SHP77 (cell line): Measurements from ENCODE around the gene CHRNA7.
"Not testable (repeated sequence)": the region's sequence is repeated elsewhere in the genome, so short reads cannot be mapped to it uniquely, and the experiment has no call there.

Source experiments
- DNase-seq, 2 experiments: peaks; one replicate each; lab custom pipeline; 2025; lab: John Stamatoyannopoulos, UW

The CHRNA7 gene

DNA sequence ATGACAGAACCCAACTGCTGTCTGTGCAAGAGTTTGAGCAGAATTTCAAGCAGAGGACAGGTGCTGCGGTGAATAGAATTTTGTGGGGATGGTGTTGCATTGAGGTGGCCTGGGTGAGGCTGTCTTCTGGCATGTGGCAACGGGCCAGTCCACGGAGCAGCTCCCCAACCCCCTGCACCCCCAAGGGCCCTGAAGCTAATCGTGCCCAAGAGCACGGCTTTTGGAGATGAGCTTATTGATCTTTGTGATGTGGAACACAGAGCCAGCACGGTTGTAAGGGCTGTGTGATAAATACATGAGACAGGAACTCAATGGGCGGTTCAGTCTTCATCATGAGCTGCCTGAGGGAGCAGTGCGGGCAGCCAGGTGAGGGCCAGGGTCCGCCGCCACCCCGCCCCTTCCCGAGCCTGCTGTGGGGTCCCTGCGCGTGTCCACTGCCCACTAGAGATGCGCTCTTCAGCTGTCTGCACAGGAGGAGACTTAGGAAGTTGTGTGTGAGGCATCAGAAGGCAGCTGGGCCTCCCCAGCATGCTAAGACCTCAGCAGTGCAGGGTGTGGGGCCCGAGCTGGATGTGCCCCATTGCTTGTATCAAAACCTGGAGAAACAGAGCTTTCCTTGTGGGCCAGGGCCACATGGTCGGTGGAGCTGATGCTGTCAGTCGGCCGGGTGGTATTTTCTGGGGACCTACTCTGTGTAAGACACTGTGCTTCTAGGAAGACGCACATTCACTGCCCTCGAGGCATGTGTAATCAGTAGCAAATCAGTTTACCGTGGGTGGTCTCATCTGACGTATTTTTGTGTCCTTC lies 90.5 kb downstream of the CHRNA7 start:
- DNase-seq: no peak

GRCh38 chr15:32121384-32121695 lies 91.0 kb downstream of the CHRNA7 start:
- no peak for DNase-seq

GRCh38 chr15:32122013-32122412 lies 91.7 kb downstream of the CHRNA7 start:
- DNase-seq: no peak

- DNase-seq: no peak
Observed at GRCh38 chr15:32123473-32123872, 93.2 kb downstream of the CHRNA7 start.

DNA sequence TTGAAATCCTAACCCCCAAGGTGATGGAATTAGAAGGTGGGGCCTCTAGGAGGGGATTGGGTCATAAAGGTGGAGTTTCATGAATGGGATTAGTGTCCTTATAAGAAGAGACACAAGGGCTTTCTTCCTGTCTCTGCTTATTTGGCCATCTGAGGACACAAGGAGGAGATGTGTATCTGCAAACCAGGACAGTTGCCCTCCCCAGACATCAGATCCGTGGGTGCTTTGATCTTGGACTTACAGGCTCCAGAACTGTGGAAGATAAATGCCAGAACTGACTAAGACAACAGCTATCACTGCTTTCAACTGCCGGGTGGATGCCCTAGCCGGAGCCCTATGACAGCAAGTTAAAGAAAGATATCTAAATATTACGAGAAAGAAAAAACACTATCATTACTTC lies 94.4 kb downstream of the CHRNA7 start:
- no peak for DNase-seq

GRCh38 chr15:32125595-32125994 lies 95.3 kb downstream of the CHRNA7 start:
- DNase-seq: no peak

DNA sequence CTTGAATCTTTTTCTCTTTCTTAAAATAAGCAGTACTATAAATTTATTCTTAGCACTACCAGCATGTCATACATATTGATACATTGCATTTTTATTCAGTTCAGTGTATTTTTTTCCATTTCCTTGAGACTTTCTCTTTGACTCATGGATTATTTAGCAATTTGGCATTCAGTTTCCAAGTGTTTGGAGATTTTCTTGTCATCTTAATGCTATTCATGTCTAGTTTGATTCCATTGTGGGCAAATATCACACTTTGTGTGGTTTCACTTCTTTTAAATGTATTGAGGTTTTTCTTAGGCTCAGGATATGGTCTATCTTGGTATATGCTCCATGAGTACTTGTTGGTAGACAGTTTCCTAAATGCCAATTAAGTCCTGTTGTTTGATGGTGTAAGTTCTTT lies 99.5 kb downstream of the CHRNA7 start:
- no peak for DNase-seq

DNA sequence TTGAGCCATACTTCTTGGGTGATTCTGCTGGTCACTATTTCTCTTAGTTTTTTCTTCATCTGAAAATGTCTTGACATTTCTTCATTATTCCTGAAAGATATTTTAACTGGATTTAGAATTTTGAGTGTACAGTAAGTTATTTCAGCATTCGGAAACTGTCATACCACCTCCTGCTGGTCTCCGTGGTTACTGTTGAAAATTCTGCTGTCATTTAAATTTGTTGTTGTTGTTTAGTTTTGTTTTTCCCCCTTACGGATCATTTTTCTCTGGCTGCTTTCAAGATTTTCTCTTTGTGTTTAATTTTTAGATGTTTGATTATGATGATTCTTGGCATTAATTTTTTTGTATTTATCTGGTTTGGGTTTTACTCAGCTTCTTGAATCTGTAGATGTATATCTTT lies 100.5 kb downstream of the CHRNA7 start:
- DNase-seq: no peak

GRCh38 chr15:32131803-32132202 lies 101.5 kb downstream of the CHRNA7 start:
- no peak for DNase-seq

GRCh38 chr15:32132859-32133258 lies 102.5 kb downstream of the CHRNA7 start:
- DNase-seq: no peak

DNA sequence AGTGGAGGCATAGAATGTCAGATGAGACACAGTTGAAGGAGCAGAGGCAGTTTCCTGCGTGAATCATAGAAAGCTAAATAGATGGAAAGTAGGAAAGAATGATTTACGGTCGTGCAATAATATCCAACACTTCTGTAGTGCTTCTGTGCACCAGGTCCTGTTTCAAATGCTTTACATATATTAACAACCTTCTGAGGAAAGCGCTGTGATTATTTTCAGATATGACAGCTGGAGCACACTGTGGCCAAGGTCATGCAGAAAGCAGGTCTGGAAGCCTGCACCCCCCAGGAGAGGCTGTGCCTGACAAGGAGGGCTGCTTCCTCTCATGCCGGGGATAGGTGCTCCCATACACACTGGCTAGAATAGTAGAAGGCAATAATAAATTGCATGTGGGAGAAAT lies 104.5 kb downstream of the CHRNA7 start:
- DNase-seq: no peak

DNA sequence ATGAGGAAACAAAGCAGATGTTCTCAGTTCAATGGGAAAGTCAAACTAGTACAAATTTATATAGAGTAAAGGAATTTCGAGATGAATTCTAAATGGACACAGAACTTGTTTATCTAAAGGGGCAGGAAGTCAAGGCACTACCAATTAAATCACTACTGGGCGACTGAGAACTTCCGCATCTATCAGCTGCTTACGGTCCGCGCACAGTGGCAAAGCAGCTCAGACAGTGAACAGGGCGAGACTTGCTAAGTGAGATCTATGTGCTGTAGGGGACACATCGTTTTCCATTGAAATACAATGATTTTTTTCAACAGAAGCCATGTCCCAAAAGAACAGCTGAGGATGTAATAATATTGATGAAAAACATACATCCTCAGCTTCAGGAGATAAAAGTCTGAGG lies 105.0 kb downstream of the CHRNA7 start:
- DNase-seq: no peak

DNA sequence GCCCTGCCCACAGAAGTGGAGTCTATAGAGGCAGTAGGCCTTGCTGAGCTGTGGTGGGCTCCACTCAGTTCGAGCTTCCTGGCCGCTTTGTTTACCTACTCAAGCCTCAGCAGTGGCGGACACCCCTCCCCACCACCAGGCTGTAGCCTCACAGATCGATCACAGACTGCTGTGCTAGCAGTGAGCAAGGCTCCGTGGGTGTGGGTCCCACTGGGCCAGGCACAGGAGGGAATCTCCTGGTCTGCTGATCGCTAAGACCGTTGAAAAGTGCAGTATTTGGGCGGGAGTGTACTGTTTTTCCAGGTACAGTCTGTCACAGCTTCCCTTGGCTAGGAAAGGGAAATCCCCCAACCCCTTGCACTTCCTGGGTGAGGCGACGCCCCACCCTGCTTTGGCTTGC lies 115.2 kb downstream of the CHRNA7 start:
- DNase-seq: not testable (repeated sequence)

DNA sequence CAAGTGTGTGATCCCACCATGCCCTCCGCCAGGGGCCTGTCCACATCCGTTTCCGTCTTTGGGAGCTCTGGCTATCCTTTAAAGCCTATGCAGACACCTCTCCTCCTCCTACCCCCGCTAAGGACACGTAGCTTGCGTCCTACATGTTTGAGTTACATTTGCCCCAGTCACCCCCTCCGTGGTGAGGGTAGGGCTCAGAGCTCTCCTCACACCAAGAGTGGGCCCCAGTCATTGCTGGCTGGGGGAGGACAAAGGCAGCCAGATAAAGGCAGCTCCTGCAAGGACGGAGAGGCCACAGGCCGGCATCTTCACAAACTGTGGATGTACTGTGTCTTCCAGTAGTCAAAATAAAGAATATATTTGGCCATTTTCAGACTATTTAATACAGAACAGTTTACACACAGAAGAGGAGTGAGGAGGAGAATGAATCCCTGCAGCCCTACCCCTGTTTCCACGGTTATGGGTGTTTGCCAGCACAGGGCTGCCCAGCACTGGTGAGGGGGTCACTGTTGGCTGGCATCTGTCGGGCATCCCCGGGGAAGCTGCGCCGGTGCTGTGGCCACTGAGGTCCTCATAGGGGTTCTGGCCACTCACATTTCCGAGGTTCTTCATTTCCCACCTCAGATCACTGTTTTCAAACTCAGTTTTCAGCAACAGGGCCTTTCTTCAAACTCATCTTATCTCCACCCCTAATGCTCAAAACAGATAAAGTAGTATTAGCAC lies 118.7 kb downstream of the CHRNA7 start:
- DNase-seq: no peak

DNA sequence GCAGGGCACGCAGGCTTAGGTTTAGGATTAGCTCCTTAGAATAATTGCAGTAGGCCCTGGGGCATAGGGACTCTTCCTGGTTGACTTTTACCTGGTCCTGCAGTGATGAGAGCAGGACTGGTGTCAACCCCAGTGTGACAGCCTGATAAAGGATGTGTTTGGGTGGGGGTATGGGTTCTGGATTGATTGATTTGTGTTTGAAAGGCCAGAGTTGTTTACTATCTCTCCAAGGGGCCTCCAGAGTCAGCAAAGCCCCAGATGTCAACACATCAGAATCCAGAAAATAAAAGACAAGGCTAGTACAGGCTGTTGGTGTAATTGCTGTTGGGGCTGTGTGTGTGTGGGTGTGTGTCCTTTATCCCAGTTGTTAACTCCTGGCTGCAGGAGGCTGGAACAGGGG lies 122.3 kb downstream of the CHRNA7 start:
- DNase-seq: no peak

DNA sequence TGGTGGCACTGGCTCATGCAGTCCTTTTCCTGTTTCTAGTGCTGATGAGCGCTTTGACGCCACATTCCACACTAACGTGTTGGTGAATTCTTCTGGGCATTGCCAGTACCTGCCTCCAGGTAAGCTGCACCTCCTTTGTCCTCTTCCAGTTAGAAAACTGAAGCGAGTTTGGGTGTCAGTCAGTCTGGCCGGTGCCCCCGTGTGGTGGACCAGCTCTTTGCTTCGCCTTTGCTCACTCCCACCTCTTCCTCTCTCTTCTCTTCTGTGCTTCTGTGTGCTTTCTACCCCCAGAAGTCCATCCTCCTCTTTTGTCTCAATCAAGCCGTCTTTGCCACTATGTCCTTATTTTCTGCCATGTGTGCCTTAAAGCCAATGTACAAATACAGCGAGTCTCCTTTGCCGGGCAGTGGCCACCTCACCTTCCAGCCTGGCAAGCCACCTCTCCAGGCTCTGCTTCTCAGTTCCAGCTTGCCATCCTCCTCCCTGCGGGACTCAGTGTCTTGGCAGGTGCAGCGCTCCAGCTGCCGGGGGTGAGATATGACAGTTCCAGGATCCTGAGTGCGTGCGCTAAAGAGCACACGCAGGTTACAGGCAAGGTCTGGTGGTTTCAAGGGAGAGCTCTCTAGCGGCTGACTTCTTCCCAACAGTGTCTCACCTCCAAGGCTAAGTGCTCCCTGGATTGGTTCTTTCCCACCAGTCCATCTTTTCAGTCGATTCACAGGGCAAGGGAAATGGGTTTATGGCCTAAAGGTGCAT lies 123.7 kb downstream of the CHRNA7 start:
- DNase-seq: not testable (repeated sequence)

GRCh38 chr15:32162143-32162542 lies 131.8 kb downstream of the CHRNA7 start:
- not testable (repeated sequence) for DNase-seq

DNA sequence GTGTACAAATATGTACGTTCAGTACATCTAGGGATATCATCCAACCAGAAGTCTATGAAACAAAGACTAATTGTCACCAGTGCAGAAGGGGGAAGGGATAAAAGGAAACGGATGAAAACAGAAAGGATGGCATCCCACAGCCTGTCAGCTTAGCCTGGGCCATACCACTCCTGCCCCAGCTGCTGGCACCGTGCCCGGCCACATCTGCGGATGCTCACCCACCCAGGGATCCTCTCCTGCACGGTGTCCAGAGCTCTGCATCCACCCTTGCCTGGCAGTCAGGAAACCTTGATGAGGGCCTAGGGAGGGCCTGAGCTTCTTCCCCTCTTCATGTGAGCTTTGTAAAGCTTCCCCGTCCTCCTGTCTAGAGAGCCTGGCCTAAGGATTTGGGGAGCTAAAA lies 133.8 kb downstream of the CHRNA7 start:
- DNase-seq: not testable (repeated sequence)

GRCh38 chr15:32164747-32165146 lies 134.4 kb downstream of the CHRNA7 start:
- DNase-seq: not testable (repeated sequence)

DNA sequence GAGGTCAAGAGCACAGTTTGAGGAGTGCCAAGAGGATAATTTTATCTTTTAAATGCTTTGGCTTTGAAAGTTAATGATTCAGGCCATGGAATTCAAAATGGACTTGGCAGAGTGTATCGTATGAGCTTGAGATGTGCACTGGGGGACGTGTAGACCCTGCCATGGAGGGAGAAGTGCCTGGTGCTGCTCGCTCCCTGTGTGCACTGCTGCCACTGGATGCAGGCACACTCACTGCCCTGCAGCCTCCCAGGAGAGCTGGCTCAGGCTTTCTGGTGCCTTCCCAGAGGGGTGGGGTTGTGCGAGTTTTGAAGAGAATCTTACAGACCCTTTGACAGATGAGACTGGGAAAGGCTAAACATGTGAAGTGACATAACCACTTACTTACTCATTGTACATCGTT lies 135.5 kb downstream of the CHRNA7 start:
- DNase-seq: not testable (repeated sequence)

GRCh38 chr15:32166270-32166669 lies 136.0 kb downstream of the CHRNA7 start:
- DNase-seq: not testable (repeated sequence)

GRCh38 chr15:32167913-32168312 lies 137.6 kb downstream of the CHRNA7 start:
- not testable (repeated sequence) for DNase-seq

DNA sequence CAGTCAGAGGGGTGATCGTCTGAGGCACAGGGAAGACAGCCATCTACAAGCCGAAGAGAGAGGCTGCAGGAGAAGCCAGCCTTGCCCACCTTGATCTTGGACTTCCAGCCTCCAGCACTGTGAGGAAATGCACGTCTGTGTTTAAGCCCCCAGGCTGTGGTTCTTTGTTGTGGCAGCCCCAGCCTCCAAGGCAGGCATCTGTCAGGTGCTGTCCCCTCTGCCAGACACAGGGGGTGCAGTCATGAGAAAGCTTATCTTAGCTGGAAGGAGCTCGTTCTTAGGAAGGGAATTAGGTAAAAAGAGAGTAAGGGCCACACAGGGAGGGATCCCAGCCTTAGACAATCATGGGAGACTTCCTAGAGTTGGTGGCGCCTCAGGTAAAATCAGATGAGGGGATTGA lies 150.3 kb downstream of the CHRNA7 start:
- DNase-seq: not testable (repeated sequence)
